ENCODE results near the gene TTYH3. TPM values are rescaled to one million over a fixed set of nuclear protein-coding genes. Genes with fewer than 3 reads are reported as not detected.
A peak's percentile ranks its signal among the peaks of the same experiment; 100 is the strongest.

TTYH3 gene
- total and polyA plus RNA-seq, 2 of the 13 experiments (the other 11 are each of a cell fraction or from before 2014, with no cell fraction given), result 26.3 to 50.0 TPM

- DNase-seq (ENCODE audit: low spot score) (no peak), FAIRE-seq (peak; percentile 49), ATAC-seq (peak; percentile 15)
- H3K36me3 ChIP-seq (replicated peaks in 1 of 2; ENCODE audit: control insufficient read depth in 1 of 2, insufficient read depth in 2 of 2, low read length in 2 of 2), result no peaks in the 10 kb centered on the region; a peak in 1 of 5 replicates
- peak overlapping the region; percentile 87 for H3K27ac ChIP-seq (ENCODE audit: extremely low read length, insufficient read depth, low read length)
- no peaks in the 10 kb centered on the region for H3K27me3 ChIP-seq (ENCODE audit: control insufficient read depth in 1 of 2, insufficient read depth in 2 of 2, low read length in 2 of 2)
- POLR2A ChIA-PET, result interaction anchor here (0.7 to 6.6 kb wide), 6 partner anchors 8 to 30 kb away, joined by 3 to 80 read pairs (median 11); partner anchors contain the start of gene TTYH3
- BruUV-seq (replicated peaks), result TSS peak; percentile 67
- peak overlapping the region; percentile 61 to 81 (median 63) for H3K4me3 ChIP-seq (replicated peaks in 1 of 3; ENCODE audit: insufficient read depth in 1 of 3, low read depth in 2 of 3, low read length in 3 of 3)
- peaks cover 76% of the 10 kb centered on the region for H3K4me1 ChIP-seq (ENCODE audit: insufficient read depth, low read length)
- peak overlapping the region; percentile 87 for H3K4me2 ChIP-seq (ENCODE audit: low read depth, low read length)
- H4K20me1 ChIP-seq (ENCODE audit: insufficient read depth, low read length), result no peaks in the 10 kb centered on the region
- H3K9me3 ChIP-seq (ENCODE audit: low read length), result no peaks in the 10 kb centered on the region
- H2AFZ ChIP-seq (ENCODE audit: low read length), result no peak overlapping the region
- 22% methylated on average over 17 of the region's 23 CpGs for WGBS (ENCODE audit: low lambda C conversion rate)
- H3K79me2 ChIP-seq (ENCODE audit: insufficient read depth, low read length), result peaks cover 11% of the 10 kb centered on the region
- in situ Hi-C loops (cut with HindIII; ENCODE audit: extremely low pct_ligation_motif_present, low pct_unique_long_range_greater_than_20kb) (no loop called here), intact Hi-C loops (cut with micrococcal nuclease; ENCODE audit: unreplicated experiment) (loop anchor here (5.0 kb wide), 1 partner anchor 64 kb away; the partner anchor contains the start of genes BRAT1 and IQCE)
- CTCF ChIA-PET (ENCODE audit: low intra/inter-chr PET ratio, low total read pairs), result no interaction called here
- H3K9ac ChIP-seq (ENCODE audit: insufficient read depth, low read depth, low read length), result peak overlapping the region; percentile 77
- peak; percentile 95 for TF ChIP-seq ZNF121 (CRISPR knock-in tag; IDR thresholded peaks at IDR 0.05)
- TF ChIP-seq ZNF609 (CRISPR knock-in tag; IDR thresholded peaks at IDR 0.05; ENCODE audit: borderline replicate concordance), result peak; percentile 43; the same call in 1 of the 2 replicates
- TF ChIP-seq ZFX (CRISPR knock-in tag; IDR thresholded peaks at IDR 0.05; ENCODE audit: low read depth), result peak; percentile 73
- peak; percentile 89 for TF ChIP-seq ZNF281 (CRISPR knock-in tag; IDR thresholded peaks at IDR 0.05; ENCODE audit: borderline replicate concordance)
- TF ChIP-seq SNAPC5 (CRISPR knock-in tag; IDR thresholded peaks at IDR 0.05; ENCODE audit: borderline replicate concordance), result no peak
- TF ChIP-seq BCLAF1 (IDR thresholded peaks at IDR 0.05), result no peak
- TF ChIP-seq GATAD2A (CRISPR knock-in tag; IDR thresholded peaks at IDR 0.05), result 0 out of 2 replicates have a peak, but pooled peaks have one; percentile 6
- no peak for TF ChIP-seq TERF1 (CRISPR knock-in tag; IDR thresholded peaks at IDR 0.05)
These were observed 10.5 kb upstream of the TTYH3 start for GRCh38 chr7:2621061-2621828.

Measured in HepG2 (cell line).